ENCODE data around the gene MACF1. TPM values are rescaled to one million over a fixed set of nuclear protein-coding genes. Genes with fewer than 3 reads are reported as not detected.

Gene MACF1
- total RNA-seq, 4 donors from 2014 or later: 82.1 to 247 (median 154) TPM

GRCh38 chr1:39243302-39243701 lies 38.8 kb downstream of the MACF1 start:
- DNase-seq: no peak
- H3K4me3 ChIP-seq: no peak overlapping the region
- TF ChIP-seq CTCF (IDR thresholded peaks at IDR 0.05) (no peak), POLR2A (IDR thresholded peaks at IDR 0.05) (no peak)
- H3K36me3 ChIP-seq: no peaks in the 10 kb centered on the region
- H3K27ac ChIP-seq: no peak overlapping the region
- no peaks in the 10 kb centered on the region for H3K27me3 ChIP-seq
- H3K9me3 ChIP-seq: no peaks in the 10 kb centered on the region
- H3K4me1 ChIP-seq: peaks cover 0 to 8% (median 0%) of the 10 kb centered on the region in 3 donors
- 91 to 93% methylated on average over 2 of the region's 2 CpGs for WGBS, 2 donors
- intact Hi-C loops (cut with DNase I): no loop called here

- TF ChIP-seq POLR2A (IDR thresholded peaks at IDR 0.05) (no peak), CTCF (IDR thresholded peaks at IDR 0.05) (no peak)
- no peaks in the 10 kb centered on the region for H3K9me3 ChIP-seq
- peaks cover 0 to 9% (median 0%) of the 10 kb centered on the region in 3 donors for H3K4me1 ChIP-seq
- H3K36me3 ChIP-seq: peaks cover 0 to 42% (median 3%) of the 10 kb centered on the region in 3 donors
- no peaks in the 10 kb centered on the region for H3K27me3 ChIP-seq
- H3K4me3 ChIP-seq: no peak overlapping the region
- no peak overlapping the region for H3K27ac ChIP-seq
- WGBS, 2 donors: 77 to 81% methylated on average over 2 of the region's 2 CpGs
- no peak for DNase-seq
- intact Hi-C loops (cut with DNase I): no loop called here
Measured at GRCh38 chr1:39250460-39251240, 46.2 kb downstream of the MACF1 start.

- 33 to 40% methylated on average over 1 of the region's 1 CpG for WGBS, 2 donors
- Histone ChIP-seq H3K36me3 (peaks cover 0 to 83% (median 4%) of the 10 kb centered on the region in 3 donors), H3K9me3 (no peaks in the 10 kb centered on the region), H3K27me3 (no peaks in the 10 kb centered on the region), H3K4me3 (no peak overlapping the region), H3K4me1 (peaks cover 0 to 20% (median 0%) of the 10 kb centered on the region in 3 donors), H3K27ac (no peak overlapping the region)
- no peak for TF ChIP-seq POLR2A (IDR thresholded peaks at IDR 0.05)
- TF ChIP-seq CTCF (IDR thresholded peaks at IDR 0.05): no peak
- intact Hi-C loops (cut with DNase I): loop anchor here (5.0 kb wide), 2 partner anchors 63 to 153 kb away; no protein-coding TSS in a partner anchor
- DNase-seq: no peak
Measured at GRCh38 chr1:39255222-39255621, 50.7 kb downstream of the MACF1 start.

- H3K36me3 ChIP-seq: peaks cover 0 to 72% (median 4%) of the 10 kb centered on the region in 3 donors
- DNase-seq: no peak
- H3K27ac ChIP-seq: peak overlapping the region in 3 of 4 donors; percentile 25 to 56 (median 51)
- peak; percentile 75 to 93 (median 91) for TF ChIP-seq CTCF (IDR thresholded peaks at IDR 0.05)
- TF ChIP-seq POLR2A (IDR thresholded peaks at IDR 0.05): no peak
- intact Hi-C loops (cut with DNase I): loop anchor here (5.0 kb wide), 2 partner anchors 66 to 156 kb away; no protein-coding TSS in a partner anchor
- no peaks in the 10 kb centered on the region for H3K27me3 ChIP-seq
- H3K9me3 ChIP-seq: no peaks in the 10 kb centered on the region
- H3K4me1 ChIP-seq: peaks cover 0 to 17% (median 0%) of the 10 kb centered on the region in 3 donors
- 37 to 47% methylated on average over 7 of the region's 7 CpGs for WGBS, 2 donors
- no peak overlapping the region for H3K4me3 ChIP-seq
Measured at GRCh38 chr1:39258146-39258924, 53.8 kb downstream of the MACF1 start.

- no peaks in the 10 kb centered on the region for H3K27me3 ChIP-seq
- H3K36me3 ChIP-seq: peaks cover 0 to 67% (median 4%) of the 10 kb centered on the region in 3 donors
- intact Hi-C loops (cut with DNase I): loop anchor here (5.0 kb wide), 2 partner anchors 67 to 157 kb away; no protein-coding TSS in a partner anchor
- no peak overlapping the region for H3K4me3 ChIP-seq
- peak overlapping the region in 3 of 4 donors; percentile 25 to 56 (median 51) for H3K27ac ChIP-seq
- no peak for DNase-seq
- H3K4me1 ChIP-seq: peaks cover 0 to 17% (median 0%) of the 10 kb centered on the region in 3 donors
- TF ChIP-seq CTCF (IDR thresholded peaks at IDR 0.05) (no peak), POLR2A (IDR thresholded peaks at IDR 0.05) (no peak)
- no peaks in the 10 kb centered on the region for H3K9me3 ChIP-seq
Measured at GRCh38 chr1:39258925-39259244, 54.4 kb downstream of the MACF1 start.
